HCT116 (cell line): Measurements from ENCODE around the gene PDE4B. TPM values are rescaled to one million over a fixed set of nuclear protein-coding genes. Genes with fewer than 3 reads are reported as not detected.
A peak's percentile ranks its signal among the peaks of the same experiment; 100 is the strongest.

Experiments
- ATAC-seq: fragments of 200-7000 bp; cut with Tn5 transposase; 2 replicates; pipeline ENCODE4 v1.9.1; 2020; ENCODE audit warnings: mild to moderate bottlenecking, moderate library complexity
- BruUV-seq: library from RNA; stranded (reverse); fragments of 400-500 nt; replicated peaks from 2 replicates; lab custom pipeline; 2021; lab: Mats Ljungman, UMichigan
- CTCF ChIA-PET: fragments of 300-600 bp; sonication (Branson Sonifier 250); formaldehyde crosslinking; loops from one replicate; lab custom pipeline; 2021; ENCODE audit warnings: antibody characterized with exemption; lab: Charles Lee
- POLR2A ChIA-PET: fragments of 300-600, 350-600 bp; sonication (Branson Sonifier 250); formaldehyde crosslinking; loops from one replicate; lab custom pipeline; 2021; ENCODE audit warnings: antibody characterized with exemption; lab: Charles Lee
- RAD21 ChIA-PET, 2 experiments: fragments of 300-600 bp; sonication (Branson Sonifier 250); formaldehyde crosslinking; loops; one replicate each; lab custom pipeline; 2023; ENCODE audit warnings: low total read pairs in 2 of 2; ENCODE audit not compliant: uncharacterized antibody in 2 of 2, unreplicated experiment in 2 of 2, low non-redundant PET in 1 of 2; lab: Charles Lee
- DNase-seq: peaks from one replicate; pipeline ENCODE4 v3.0.0-alpha.2; 2010; ENCODE audit warnings: low read depth, low spot score
- H2AFZ ChIP-seq: fragments of 200-600 bp; shearing (Covaris generic), sonication (generic); 2 replicates; pipeline ENCODE4 v1.6.1; 2017; ENCODE audit warnings: low read depth, mixed run types, mixed read lengths, antibody characterized with exemption, low read length; ENCODE audit not compliant: poor library complexity, severe bottlenecking
- H3K27ac ChIP-seq: 2 replicates; pipeline ENCODE4 v1.5.1; 2012; ENCODE audit warnings: low read depth, low read length
- H3K27me3 ChIP-seq: fragments of 200-600 bp; sonication (generic); 2 replicates; pipeline ENCODE4 v1.6.1; 2016; ENCODE audit warnings: mixed run types, low read length, mixed read lengths; ENCODE audit not compliant: insufficient read depth
- H3K36me3 ChIP-seq, 2 experiments: fragments of 200-500 bp in 1 of 2; fragments of 200-600 bp in 1 of 2; sonication (Bioruptor generic) in 1 of 2; sonication (generic) in 1 of 2; 2 replicates each; pipeline versions ENCODE4 v1.5.1 to v1.6.1; 2014 to 2016; ENCODE audit warnings: low read length in 2 of 2, inconsistent platforms in 1 of 2, mixed read lengths in 1 of 2, mixed run types in 1 of 2; ENCODE audit not compliant: insufficient read depth in 2 of 2, control insufficient read depth in 1 of 2
- H3K4me1 ChIP-seq, 2 experiments: fragments of 200-600 bp in 1 of 2; sonication (generic) in 1 of 2; 2 replicates each; pipeline versions ENCODE4 v1.5.1 to v1.6.1; 2012 to 2017; ENCODE audit warnings: low read length in 2 of 2, inconsistent platforms in 1 of 2, mild to moderate bottlenecking in 1 of 2, mixed read lengths in 1 of 2, mixed run types in 1 of 2, moderate library complexity in 1 of 2; ENCODE audit not compliant: insufficient read depth in 2 of 2, control insufficient read depth in 1 of 2
- H3K4me2 ChIP-seq: fragments of 200-600 bp; sonication (generic); 2 replicates; pipeline ENCODE4 v1.6.1; 2017; ENCODE audit warnings: mixed run types, low read length, mixed read lengths
- H3K4me3 ChIP-seq, 2 experiments: fragments of 200-600 bp in 1 of 2; sonication (generic) in 1 of 2; replicated peaks in 1 of 2; 2 replicates each; pipeline ENCODE4 v1.5.1; 2011 to 2016; ENCODE audit warnings: low read length in 2 of 2, control low read depth in 1 of 2, low read depth in 1 of 2, mild to moderate bottlenecking in 1 of 2, mixed read lengths in 1 of 2, mixed run types in 1 of 2
- H3K79me2 ChIP-seq: fragments of 200-600 bp; sonication (generic); 2 replicates; pipeline ENCODE4 v1.6.1; 2017; ENCODE audit warnings: mild to moderate bottlenecking, mixed run types, low read length, moderate library complexity, mixed read lengths; ENCODE audit not compliant: insufficient read depth
- H3K9ac ChIP-seq: fragments of 200-600 bp; sonication (generic); 2 replicates; pipeline ENCODE4 v1.6.1; 2016; ENCODE audit warnings: low read length, mixed read lengths
- H3K9me2 ChIP-seq: fragments of 200-600 bp; sonication (generic), shearing (Covaris generic); 2 replicates; pipeline ENCODE4 v1.6.1; 2017; ENCODE audit warnings: mixed run types, mild to moderate bottlenecking, moderate library complexity; ENCODE audit not compliant: insufficient read depth
- H3K9me3 ChIP-seq, 2 experiments: fragments of 200-500 bp in 1 of 2; fragments of 200-600 bp in 1 of 2; sonication (Bioruptor generic) in 1 of 2; sonication (generic) in 1 of 2; 2 replicates each; pipeline ENCODE4 v1.6.1; 2014 to 2017; ENCODE audit warnings: low read length in 2 of 2, mixed read lengths in 2 of 2, inconsistent platforms in 1 of 2, low read depth in 1 of 2, mild to moderate bottlenecking in 1 of 2, mixed run types in 1 of 2, moderate library complexity in 1 of 2; ENCODE audit not compliant: control insufficient read depth in 1 of 2, insufficient read depth in 1 of 2
- H4K20me1 ChIP-seq: fragments of 200-600 bp; sonication (generic), shearing (Covaris generic); 2 replicates; pipeline ENCODE4 v1.6.1; 2017; ENCODE audit warnings: mixed run types, mild to moderate bottlenecking, moderate library complexity; ENCODE audit not compliant: insufficient read depth
- ATF3 ChIP-seq: IDR thresholded peaks from 2 replicates; pipeline ENCODE4 v1.6.1; 2012
- CBX3 ChIP-seq: IDR thresholded peaks from 2 replicates; pipeline ENCODE4 v1.6.1; 2012; ENCODE audit warnings: low read depth
- CEBPB ChIP-seq: IDR thresholded peaks from 2 replicates; pipeline ENCODE4 v1.6.1; 2012; ENCODE audit warnings: low read depth
- CTCF ChIP-seq, 3 experiments: fragments of 200-600 bp in 1 of 3; sonication (generic) in 1 of 3; IDR thresholded peaks in 2 of 3; conservative IDR thresholded peaks in 1 of 3; 2 replicates each; pipeline ENCODE4 v1.5.1; 2012 to 2017; ENCODE audit warnings: low read depth in 2 of 3, low read length in 2 of 3, antibody characterized with exemption in 1 of 3, borderline replicate concordance in 1 of 3, control low read depth in 1 of 3, mild to moderate bottlenecking in 1 of 3, mixed read lengths in 1 of 3, mixed run types in 1 of 3, moderate library complexity in 1 of 3; ENCODE audit not compliant: insufficient read depth in 1 of 3
- EGR1 ChIP-seq: IDR thresholded peaks from 2 replicates; pipeline ENCODE4 v1.6.1; 2012; ENCODE audit warnings: low read depth
- EZH2 ChIP-seq: fragments of 200-600 bp; sonication (generic); IDR thresholded peaks from 2 replicates; pipeline ENCODE4 v1.6.1; 2017; ENCODE audit warnings: antibody characterized with exemption, mixed run types
- FOSL1 ChIP-seq: IDR thresholded peaks from 2 replicates; pipeline ENCODE4 v1.6.1; 2012; ENCODE audit warnings: low read depth
- JUND ChIP-seq: IDR thresholded peaks from 2 replicates; pipeline ENCODE4 v1.6.1; 2012
- RAD21 ChIP-seq: IDR thresholded peaks from 2 replicates; pipeline ENCODE4 v1.6.1; 2012; ENCODE audit warnings: low read depth, mild to moderate bottlenecking
- REST ChIP-seq: IDR thresholded peaks from 2 replicates; pipeline ENCODE4 v1.6.1; 2012; ENCODE audit warnings: low read depth
- SIN3A ChIP-seq: IDR thresholded peaks from 2 replicates; pipeline ENCODE4 v1.6.1; 2012; ENCODE audit warnings: low read depth
- SP1 ChIP-seq: IDR thresholded peaks from 2 replicates; pipeline ENCODE4 v1.6.1; 2012; ENCODE audit warnings: low read depth
- SRF ChIP-seq: IDR thresholded peaks from 2 replicates; pipeline ENCODE4 v1.6.1; 2012; ENCODE audit warnings: low read depth
- TCF7L2 ChIP-seq: IDR thresholded peaks from 2 replicates; pipeline ENCODE4 v1.7.0; 2011; ENCODE audit warnings: borderline replicate concordance, inconsistent platforms; ENCODE audit not compliant: insufficient read depth, insufficient read length; ENCODE audit errors: extremely low read depth
- ZFX ChIP-seq: fragments of 450-650 bp; IDR thresholded peaks from 2 replicates; pipeline ENCODE4 v1.6.1; 2017
- ZNF274 ChIP-seq: fragments of 200-500 bp; sonication (Bioruptor generic); IDR thresholded peaks from 2 replicates; pipeline ENCODE4 v1.6.1; 2014; ENCODE audit warnings: mild to moderate bottlenecking, low read depth, low read length, inconsistent platforms
- intact Hi-C: fragments of 100-400 bp; cut with micrococcal nuclease; formaldehyde crosslinking; loops from 2 replicates; pipeline ENCODE4 v1.10.0; 2022
- total RNA-seq: library from RNA; stranded (reverse); gene quantifications from one replicate; pipeline ENCODE4 v1.2.1, GENCODE V29; 2021; ENCODE audit not compliant: unreplicated experiment
- TF ChIP-seq, protein P1 (sequence below): IDR thresholded peaks from 2 replicates; pipeline ENCODE4 v1.6.1; 2011; ENCODE audit warnings: mild to moderate bottlenecking, low read length, moderate library complexity; ENCODE audit not compliant: insufficient replicate concordance; ENCODE audit errors: extremely low read depth

The PDE4B gene
- total RNA-seq, 1 experiment from 2014 or later, result 76.9 TPM

DNA sequence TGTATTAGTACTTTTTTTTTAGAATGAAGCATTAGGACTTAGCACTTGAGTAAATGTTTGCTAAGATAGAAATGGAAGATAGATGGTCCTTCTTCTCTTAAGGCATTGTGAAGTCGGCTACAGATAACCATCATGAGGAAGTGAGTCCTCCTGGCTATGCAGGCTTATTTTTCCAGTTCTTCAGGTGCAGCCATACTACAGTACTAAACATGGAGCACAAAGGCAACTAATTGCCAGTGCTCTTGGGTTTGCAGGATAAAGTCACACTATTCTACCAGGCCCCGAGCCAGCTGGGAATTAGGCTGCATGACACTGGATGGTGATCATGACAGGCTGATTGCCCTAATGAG lies 543.9 kb downstream of the PDE4B start:
- Histone ChIP-seq H3K9ac (no peak overlapping the region; the same call in 1 of the 2 replicates), H3K79me2 (peaks cover 100% of the 10 kb centered on the region)
- POLR2A ChIA-PET, result interaction anchor here (0.9 to 1.5 kb wide), 2 partner anchors 10 to 68 kb away, joined by 3 to 9 read pairs; no protein-coding TSS in a partner anchor

More for the DNA sequence above, 543.9 kb downstream of the PDE4B start:
- H3K4me1 ChIP-seq, result peaks cover 77 to 93% of the 10 kb centered on the region in 2 experiments
- peak overlapping the region; percentile 83 for H3K4me2 ChIP-seq
- H2AFZ ChIP-seq, result no peak overlapping the region
- no peak for DNase-seq
- intact Hi-C loops, result no loop called here
- no peak for ATAC-seq
- no peaks in the 10 kb centered on the region for H3K27me3 ChIP-seq
- peaks cover 0 to 48% of the 10 kb centered on the region in 2 experiments; a peak in 2 of 4 replicates for H3K36me3 ChIP-seq
- ChIA-PET RAD21 (no interaction called here), CTCF (no interaction called here)
- H3K9me2 ChIP-seq, result no peaks in the 10 kb centered on the region
- H4K20me1 ChIP-seq, result no peaks in the 10 kb centered on the region
- TF ChIP-seq ATF3, result no peak
- TF ChIP-seq CTCF (IDR thresholded peaks at IDR 0.05 in 2 of 3, conservative IDR thresholded peaks at IDR 0.05 in 1 of 3; ENCODE audit: borderline replicate concordance in 1 of 3, insufficient read depth in 1 of 3, low read depth in 2 of 3, low read length in 2 of 3), result no peak
- TF ChIP-seq REST, result no peak
- no peak for TF ChIP-seq CBX3
- TF ChIP-seq TCF7L2, result no peak
- TF ChIP-seq CEBPB, result no peak
- TF ChIP-seq, protein P1, sequence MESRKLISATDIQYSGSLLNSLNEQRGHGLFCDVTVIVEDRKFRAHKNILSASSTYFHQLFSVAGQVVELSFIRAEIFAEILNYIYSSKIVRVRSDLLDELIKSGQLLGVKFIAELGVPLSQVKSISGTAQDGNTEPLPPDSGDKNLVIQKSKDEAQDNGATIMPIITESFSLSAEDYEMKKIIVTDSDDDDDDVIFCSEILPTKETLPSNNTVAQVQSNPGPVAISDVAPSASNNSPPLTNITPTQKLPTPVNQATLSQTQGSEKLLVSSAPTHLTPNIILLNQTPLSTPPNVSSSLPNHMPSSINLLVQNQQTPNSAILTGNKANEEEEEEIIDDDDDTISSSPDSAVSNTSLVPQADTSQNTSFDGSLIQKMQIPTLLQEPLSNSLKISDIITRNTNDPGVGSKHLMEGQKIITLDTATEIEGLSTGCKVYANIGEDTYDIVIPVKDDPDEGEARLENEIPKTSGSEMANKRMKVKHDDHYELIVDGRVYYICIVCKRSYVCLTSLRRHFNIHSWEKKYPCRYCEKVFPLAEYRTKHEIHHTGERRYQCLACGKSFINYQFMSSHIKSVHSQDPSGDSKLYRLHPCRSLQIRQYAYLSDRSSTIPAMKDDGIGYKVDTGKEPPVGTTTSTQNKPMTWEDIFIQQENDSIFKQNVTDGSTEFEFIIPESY, result no peak
- TF ChIP-seq ZNF274, result no peak
- TF ChIP-seq FOSL1, result no peak
- no peak for TF ChIP-seq SP1
- TF ChIP-seq JUND, result no peak
- no peak for TF ChIP-seq ZFX
- no peak; the same call in 1 of the 2 replicates for TF ChIP-seq SIN3A
- TF ChIP-seq EGR1, result no peak
- no peak for TF ChIP-seq SRF
- TF ChIP-seq RAD21, result no peak
- no peak for TF ChIP-seq EZH2
- H3K4me3 ChIP-seq, result no peak overlapping the region
- H3K27ac ChIP-seq, result peak overlapping the region; percentile 96
- no TSS peak for BruUV-seq
- H3K9me3 ChIP-seq, result no peaks in the 10 kb centered on the region
